CD14-positive monocyte (primary cell): ENCODE measurements around the gene UROC1. TPM values are rescaled to one million over a fixed set of nuclear protein-coding genes. Genes with fewer than 3 reads are reported as not detected.

Source experiments
- DNase-seq, 3 donors: peaks; one replicate each; pipeline ENCODE4 v3.0.0-alpha.2; 2011 to 2022
- H2AFZ ChIP-seq: 2 replicates; pipeline ENCODE4 v1.6.0; 2012; ENCODE audit warnings: mild to moderate bottlenecking, low read depth, low read length, inconsistent platforms; ENCODE audit not compliant: insufficient read depth, poor library complexity, severe bottlenecking
- H3K27ac ChIP-seq, 2 donors: 1 replicate in 1 of 2; 2 replicates in 1 of 2; pipeline ENCODE4 v1.5.1; 2012 to 2013; ENCODE audit warnings: low read length in 2 of 2, control low read depth in 1 of 2, inconsistent platforms in 1 of 2, low read depth in 1 of 2, mild to moderate bottlenecking in 1 of 2
- H3K27me3 ChIP-seq, 2 donors: one replicate each; pipeline versions ENCODE4 v1.6.0 to v1.6.1; 2011 to 2013; ENCODE audit warnings: low read length in 2 of 2; ENCODE audit not compliant: control insufficient read depth in 2 of 2, insufficient read depth in 2 of 2
- H3K36me3 ChIP-seq, 2 donors: replicated peaks in 1 of 2; 1 replicate in 1 of 2; 2 replicates in 1 of 2; pipeline versions ENCODE4 v1.5.1 to v1.6.1; 2012 to 2013; ENCODE audit warnings: low read length in 2 of 2, control low read depth in 1 of 2, inconsistent platforms in 1 of 2, mild to moderate bottlenecking in 1 of 2; ENCODE audit not compliant: insufficient read depth in 2 of 2, control insufficient read depth in 1 of 2
- H3K4me1 ChIP-seq, 2 donors: 1 replicate in 1 of 2; 2 replicates in 1 of 2; pipeline versions ENCODE4 v1.5.1 to v1.6.1; 2012 to 2013; ENCODE audit warnings: low read length in 2 of 2, control low read depth in 1 of 2, inconsistent platforms in 1 of 2, mild to moderate bottlenecking in 1 of 2, moderate library complexity in 1 of 2; ENCODE audit not compliant: insufficient read depth in 2 of 2, control insufficient read depth in 1 of 2
- H3K4me2 ChIP-seq: replicated peaks from 2 replicates; pipeline ENCODE3; 2012; ENCODE audit warnings: low read length, moderate library complexity, mild to moderate bottlenecking; ENCODE audit not compliant: poor library complexity, severe bottlenecking; ENCODE audit errors: extremely low read depth
- H3K4me3 ChIP-seq, 3 experiments: fragments of 200-600 bp in 1 of 3; sonication (generic) in 1 of 3; replicated peaks in 1 of 3; 1 replicate in 2 of 3; 2 replicates in 1 of 3; pipeline ENCODE4 v1.5.1; 2011 to 2013; ENCODE audit warnings: low read length in 3 of 3, mild to moderate bottlenecking in 3 of 3, control low read depth in 2 of 3, low read depth in 2 of 3, inconsistent platforms in 1 of 3, moderate library complexity in 1 of 3
- H3K79me2 ChIP-seq: 2 replicates; pipeline ENCODE4 v1.6.0; 2012; ENCODE audit warnings: mild to moderate bottlenecking, control low read depth, inconsistent platforms, low read length, moderate library complexity; ENCODE audit not compliant: insufficient read depth
- H3K9ac ChIP-seq: 2 replicates; pipeline ENCODE4 v1.6.0; 2017; ENCODE audit warnings: low read length, mild to moderate bottlenecking; ENCODE audit not compliant: insufficient read depth, poor library complexity, severe bottlenecking
- H3K9me3 ChIP-seq, 2 donors: replicated peaks in 1 of 2; 1 replicate in 1 of 2; 2 replicates in 1 of 2; pipeline versions ENCODE4 v1.5.1 to v1.6.1; 2012 to 2013; ENCODE audit warnings: low read length in 2 of 2, control low read depth in 1 of 2; ENCODE audit not compliant: control insufficient read depth in 1 of 2, insufficient read depth in 1 of 2
- H4K20me1 ChIP-seq: 2 replicates; pipeline ENCODE4 v1.6.0; 2012; ENCODE audit warnings: mild to moderate bottlenecking, low read length, control low read depth, moderate library complexity; ENCODE audit not compliant: insufficient read depth
- H3K27ac Mint-ChIP-seq, 7 donors: one replicate each; pipeline ENCODE4 v1.8.0; 2020; ENCODE audit warnings: mild to moderate bottlenecking in 7 of 7, mixed read lengths in 7 of 7, moderate library complexity in 6 of 7, inconsistent platforms in 2 of 7
- H3K27me3 Mint-ChIP-seq, 3 donors: one replicate each; pipeline ENCODE4 v1.8.0; 2021 to 2022; ENCODE audit warnings: low read depth in 3 of 3, mild to moderate bottlenecking in 3 of 3, mixed read lengths in 3 of 3, moderate library complexity in 3 of 3, inconsistent platforms in 1 of 3
- H3K36me3 Mint-ChIP-seq, 2 donors: one replicate each; pipeline ENCODE4 v1.8.0; 2020; ENCODE audit warnings: mixed read lengths in 2 of 2, inconsistent platforms in 1 of 2, mild to moderate bottlenecking in 1 of 2
- H3K4me1 Mint-ChIP-seq: one replicate; pipeline ENCODE4 v1.8.0; 2020; ENCODE audit warnings: mild to moderate bottlenecking, mixed read lengths
- H3K4me3 Mint-ChIP-seq, 2 donors: one replicate each; pipeline ENCODE4 v1.8.0; 2020; ENCODE audit warnings: mild to moderate bottlenecking in 2 of 2, mixed read lengths in 2 of 2, moderate library complexity in 1 of 2
- H3K9me3 Mint-ChIP-seq, 7 donors: one replicate each; pipeline ENCODE4 v1.8.0; 2020 to 2022; ENCODE audit warnings: mixed read lengths in 7 of 7, mild to moderate bottlenecking in 6 of 7, moderate library complexity in 6 of 7, inconsistent platforms in 2 of 7
- WGBS: methylation state at CpG from one replicate; pipeline ENCODE4 v1.1.5; 2013; ENCODE audit warnings: missing lambda C conversion rate; ENCODE audit not compliant: insufficient coverage; 5-methylcytosine and 5-hydroxymethylcytosine counted together
- intact Hi-C, 2 donors: fragments of 100-400 bp; cut with micrococcal nuclease; formaldehyde crosslinking; loops; one replicate each; pipeline versions ENCODE4 v1.15.0 to v1.15.1; 2023
- polyA plus RNA-seq, 3 donors: library from polyadenylated mRNA; depleted of rRNA in 1 of 3; unstranded in 2 of 3; stranded (reverse) in 1 of 3; fragments of 300-500 nt in 2 of 3; fragments of >200 nt in 1 of 3; fragmentation: Illumina TruSeq in 2 of 3; gene quantifications; 1 replicate in 2 of 3; 2 replicates in 1 of 3; pipeline ENCODE4 v1.2.3, GENCODE V29; 2012 to 2021
- TF ChIP-seq, protein P1 (sequence below): fragments of 200-600 bp; IDR thresholded peaks from one replicate; pipeline ENCODE4 v1.8.0; 2022; ENCODE audit warnings: antibody characterized with exemption, mild to moderate bottlenecking

UROC1 gene
- polyA plus RNA-seq, 3 donors = not detected

DNA sequence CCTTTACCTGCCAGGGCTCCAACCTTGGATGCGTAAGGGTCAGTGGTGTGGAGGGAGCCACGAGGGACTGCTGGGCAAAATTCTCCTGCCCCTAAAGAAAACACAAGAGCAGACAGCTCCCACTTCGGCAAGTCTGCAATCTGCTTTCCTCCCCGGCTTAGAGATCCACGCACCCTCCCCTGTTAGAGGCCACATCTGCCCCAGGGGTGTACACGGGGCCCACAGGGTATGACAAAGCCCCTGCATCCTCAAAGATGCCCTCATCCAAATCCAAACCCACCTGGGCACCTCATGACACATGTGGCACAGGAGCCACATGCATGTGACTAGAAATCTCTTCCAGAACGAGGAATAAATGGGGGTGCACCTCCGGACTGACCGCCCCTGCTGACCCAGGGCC, 67.4 kb downstream of the UROC1 start:
- DNase-seq = no peak
- peaks cover 0 to 2% (median 0%) of the 10 kb centered on the region in 7 donors for H3K9me3 Mint-ChIP-seq
- peaks cover 75 to 83% of the 10 kb centered on the region in 2 donors for H3K36me3 Mint-ChIP-seq
- no peak overlapping the region for H3K27ac ChIP-seq
- H3K4me3 Mint-ChIP-seq = no peak overlapping the region
- no peaks in the 10 kb centered on the region for H3K4me1 Mint-ChIP-seq
- intact Hi-C loops = no loop called here
- TF ChIP-seq, protein P1, sequence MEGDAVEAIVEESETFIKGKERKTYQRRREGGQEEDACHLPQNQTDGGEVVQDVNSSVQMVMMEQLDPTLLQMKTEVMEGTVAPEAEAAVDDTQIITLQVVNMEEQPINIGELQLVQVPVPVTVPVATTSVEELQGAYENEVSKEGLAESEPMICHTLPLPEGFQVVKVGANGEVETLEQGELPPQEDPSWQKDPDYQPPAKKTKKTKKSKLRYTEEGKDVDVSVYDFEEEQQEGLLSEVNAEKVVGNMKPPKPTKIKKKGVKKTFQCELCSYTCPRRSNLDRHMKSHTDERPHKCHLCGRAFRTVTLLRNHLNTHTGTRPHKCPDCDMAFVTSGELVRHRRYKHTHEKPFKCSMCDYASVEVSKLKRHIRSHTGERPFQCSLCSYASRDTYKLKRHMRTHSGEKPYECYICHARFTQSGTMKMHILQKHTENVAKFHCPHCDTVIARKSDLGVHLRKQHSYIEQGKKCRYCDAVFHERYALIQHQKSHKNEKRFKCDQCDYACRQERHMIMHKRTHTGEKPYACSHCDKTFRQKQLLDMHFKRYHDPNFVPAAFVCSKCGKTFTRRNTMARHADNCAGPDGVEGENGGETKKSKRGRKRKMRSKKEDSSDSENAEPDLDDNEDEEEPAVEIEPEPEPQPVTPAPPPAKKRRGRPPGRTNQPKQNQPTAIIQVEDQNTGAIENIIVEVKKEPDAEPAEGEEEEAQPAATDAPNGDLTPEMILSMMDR = no peak
- peaks cover 96% of the 10 kb centered on the region for H4K20me1 ChIP-seq
- H3K4me2 ChIP-seq = no peak overlapping the region
- H2AFZ ChIP-seq = no peak overlapping the region
- no peaks in the 10 kb centered on the region for H3K9me3 ChIP-seq
- H3K4me1 ChIP-seq = no peaks in the 10 kb centered on the region
- H3K79me2 ChIP-seq = peaks cover 35% of the 10 kb centered on the region
- H3K27ac Mint-ChIP-seq = peak overlapping the region in 1 of 7 donors; percentile 70
- no peaks in the 10 kb centered on the region for H3K27me3 ChIP-seq
- peaks cover 0 to 3% (median 0%) of the 10 kb centered on the region in 3 donors for H3K27me3 Mint-ChIP-seq
- H3K36me3 ChIP-seq = peaks cover 78 to 95% of the 10 kb centered on the region in 2 donors
- 81% methylated on average over 7 of the region's 9 CpGs for WGBS
- no peak overlapping the region for H3K9ac ChIP-seq
- no peak overlapping the region for H3K4me3 ChIP-seq

DNA sequence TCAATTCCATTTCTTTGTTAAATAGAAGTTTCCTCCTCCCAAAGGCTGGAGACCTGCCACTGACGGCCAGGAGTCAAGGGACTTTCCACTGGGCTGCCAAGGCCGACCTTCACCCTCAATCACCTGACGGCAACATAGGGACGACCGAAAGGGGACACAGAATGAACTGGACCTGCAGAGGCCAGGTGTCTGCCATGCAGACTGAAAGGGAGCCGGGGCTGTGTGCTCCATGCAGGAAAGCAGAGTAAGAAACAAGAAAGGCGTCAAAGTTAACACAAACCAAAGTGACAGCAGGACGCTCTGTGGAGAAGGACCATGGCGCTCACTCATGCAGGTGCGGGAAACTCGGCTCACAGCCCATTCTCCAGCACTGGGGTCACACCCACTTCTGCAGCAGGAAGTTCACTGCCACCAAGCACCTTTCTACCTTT, 67.9 kb downstream of the UROC1 start:
- no peak for DNase-seq
- TF ChIP-seq, protein P1 = no peak

More for the DNA sequence above, 67.9 kb downstream of the UROC1 start:
- peaks cover 29% of the 10 kb centered on the region for H3K79me2 ChIP-seq
- H3K9me3 ChIP-seq = no peaks in the 10 kb centered on the region
- no peak overlapping the region for H3K27ac ChIP-seq
- no peaks in the 10 kb centered on the region for H3K4me1 ChIP-seq
- no peak overlapping the region for H3K9ac ChIP-seq
- H3K4me3 Mint-ChIP-seq = no peak overlapping the region
- no peaks in the 10 kb centered on the region for H3K27me3 ChIP-seq
- H4K20me1 ChIP-seq = peaks cover 96% of the 10 kb centered on the region
- H3K36me3 ChIP-seq = peaks cover 73 to 93% of the 10 kb centered on the region in 2 donors
- H2AFZ ChIP-seq = no peak overlapping the region
- 98% methylated on average over 10 of the region's 11 CpGs for WGBS
- H3K9me3 Mint-ChIP-seq = peaks cover 0 to 2% (median 0%) of the 10 kb centered on the region in 7 donors
- intact Hi-C loops = no loop called here
- no peaks in the 10 kb centered on the region for H3K4me1 Mint-ChIP-seq
- no peak overlapping the region for H3K4me3 ChIP-seq
- peaks cover 72 to 81% of the 10 kb centered on the region in 2 donors for H3K36me3 Mint-ChIP-seq
- H3K27ac Mint-ChIP-seq = peak overlapping the region in 1 of 7 donors; percentile 37
- H3K27me3 Mint-ChIP-seq = peaks cover 0 to 3% (median 0%) of the 10 kb centered on the region in 3 donors
- H3K4me2 ChIP-seq = no peak overlapping the region
